ENCODE data around the gene CCDC88C.

CCDC88C gene

DNA sequence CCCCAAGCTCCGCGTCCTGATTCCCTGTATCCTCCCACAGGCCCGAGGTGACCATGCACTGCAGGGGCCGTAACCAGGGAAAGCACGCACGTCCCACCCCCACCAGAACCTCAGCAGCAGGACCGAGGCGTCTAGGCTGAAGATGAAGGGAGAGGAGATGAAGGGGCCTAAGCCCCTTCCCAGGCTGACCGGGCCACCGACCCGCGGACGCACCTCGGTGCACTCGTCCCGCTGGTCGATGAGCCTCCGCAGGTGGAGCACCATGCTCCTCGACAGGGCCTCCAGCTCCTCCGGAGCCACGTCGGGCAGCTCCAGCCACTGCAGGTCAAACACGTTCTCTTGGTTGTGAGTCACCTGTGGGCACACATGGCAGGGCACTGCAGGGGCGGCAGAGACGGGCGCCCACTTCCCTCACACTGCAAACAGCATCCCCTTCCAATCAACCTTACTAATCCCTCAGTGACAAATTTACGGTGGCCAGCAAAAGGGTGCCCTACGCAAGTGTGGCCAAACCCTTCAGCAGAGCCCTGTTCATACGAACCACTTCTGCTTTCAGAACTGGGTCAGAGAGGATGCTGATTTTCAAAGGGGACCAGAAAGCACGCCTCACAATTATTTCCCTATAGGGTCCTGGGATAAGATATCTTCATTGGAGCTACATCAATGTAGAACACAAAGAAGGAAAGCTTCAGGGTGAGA lies 77.8 kb downstream of the CCDC88C start:
- in situ Hi-C loops (cut with HindIII; ENCODE audit: low pct_ligation_motif_present, low pct_unique_long_range_greater_than_20kb, low sequenced_read_pairs), result no loop called here
- DNase-seq, result no peak

DNA sequence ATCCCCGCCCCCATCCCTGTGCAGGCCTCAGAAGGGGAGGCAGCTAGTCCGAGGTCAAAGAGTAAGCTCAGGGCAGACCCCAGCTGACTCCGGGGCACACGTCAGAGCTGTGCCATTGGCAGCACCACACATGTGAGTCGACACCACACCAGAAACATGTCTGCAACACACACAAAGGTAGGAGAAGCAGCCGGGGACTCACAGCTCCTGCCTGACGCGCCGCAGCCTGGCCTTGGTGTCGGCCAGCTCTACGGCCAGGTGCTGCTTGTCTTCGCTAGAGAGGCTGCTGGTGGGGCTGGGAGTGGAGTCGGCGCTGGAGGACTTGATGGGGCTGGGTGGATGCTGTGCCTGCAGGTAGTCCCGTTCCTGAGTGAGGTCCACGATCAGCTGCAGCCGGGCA lies 78.5 kb downstream of the CCDC88C start:
- in situ Hi-C loops (cut with HindIII; ENCODE audit: low pct_ligation_motif_present, low pct_unique_long_range_greater_than_20kb, low sequenced_read_pairs), result no loop called here
- no peak for DNase-seq

DNA sequence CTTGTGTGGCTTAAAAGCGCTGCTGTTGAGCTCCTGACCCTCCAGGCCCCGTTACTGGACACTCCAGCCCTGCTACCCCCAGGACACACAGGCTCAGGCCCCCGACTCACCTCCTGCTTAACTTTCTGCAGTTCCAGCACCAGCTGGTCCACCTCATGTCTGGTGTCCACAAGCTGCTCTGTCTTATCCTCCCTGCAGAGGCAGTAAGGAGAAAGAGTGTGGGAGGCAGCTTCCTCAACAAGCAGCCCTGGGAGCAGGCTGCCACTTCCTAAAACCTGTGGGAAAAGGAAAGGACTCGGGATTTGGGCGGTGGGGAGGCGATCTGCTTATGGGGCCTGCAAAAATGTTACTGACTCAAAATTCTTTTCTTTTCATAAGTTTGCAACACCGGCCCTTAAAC lies 79.2 kb downstream of the CCDC88C start:
- no peak for DNase-seq
- in situ Hi-C loops (cut with HindIII; ENCODE audit: low pct_ligation_motif_present, low pct_unique_long_range_greater_than_20kb, low sequenced_read_pairs), result no loop called here

DNA sequence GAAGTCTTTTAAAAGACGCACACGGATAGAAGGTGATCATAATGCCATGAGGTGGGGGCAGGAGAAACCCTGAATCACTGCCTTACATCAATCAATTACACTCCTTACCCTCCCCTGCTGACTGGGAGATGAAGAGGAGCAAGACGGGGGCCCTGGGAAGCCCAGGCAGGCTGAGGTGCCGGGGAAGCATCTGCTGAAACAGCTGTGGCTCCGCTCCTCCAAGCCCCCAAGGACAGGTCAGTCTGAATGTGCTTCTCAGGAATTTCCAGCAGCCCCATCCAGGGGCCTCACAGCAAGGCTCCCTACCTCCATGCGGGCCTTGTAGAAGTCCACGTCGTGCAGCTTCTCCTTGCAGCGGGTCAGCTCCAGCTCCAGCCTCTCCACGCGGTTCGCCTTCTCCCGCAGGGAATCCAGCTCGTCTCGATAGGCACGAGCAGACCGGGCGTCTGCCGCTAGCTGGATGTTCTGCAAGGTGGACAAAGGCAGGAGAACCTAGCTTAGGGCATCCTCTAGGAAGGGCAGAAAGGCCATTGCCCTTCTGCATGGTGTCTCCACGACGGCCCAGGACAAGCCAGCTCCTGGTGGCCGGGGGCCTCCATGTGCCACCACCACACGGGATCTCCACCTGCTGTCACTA lies 79.8 kb downstream of the CCDC88C start:
- in situ Hi-C loops (cut with HindIII; ENCODE audit: low pct_ligation_motif_present, low pct_unique_long_range_greater_than_20kb, low sequenced_read_pairs), result no loop called here

DNA sequence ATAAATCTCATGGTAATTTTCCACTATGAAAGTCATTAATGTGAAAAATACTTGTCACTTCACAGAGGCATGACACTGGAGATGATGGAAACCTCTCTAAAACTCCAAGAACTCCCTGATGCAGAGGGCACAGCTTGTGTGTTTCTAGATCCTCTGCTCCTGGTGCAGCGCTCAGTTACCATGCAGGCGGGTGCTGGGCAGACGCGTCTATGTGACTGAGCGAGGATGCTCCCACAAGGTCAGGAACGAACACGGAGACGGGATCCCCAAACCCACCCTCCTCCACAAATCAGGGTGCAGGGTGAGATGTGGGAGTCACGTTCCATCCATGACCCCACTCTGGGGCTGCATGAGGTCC lies 81.5 kb downstream of the CCDC88C start:
- DNase-seq, result no peak
- in situ Hi-C loops (cut with HindIII; ENCODE audit: low pct_ligation_motif_present, low pct_unique_long_range_greater_than_20kb, low sequenced_read_pairs), result no loop called here

More for the DNA sequence above, 79.8 kb downstream of the CCDC88C start:
- DNase-seq, result no peak

DNA sequence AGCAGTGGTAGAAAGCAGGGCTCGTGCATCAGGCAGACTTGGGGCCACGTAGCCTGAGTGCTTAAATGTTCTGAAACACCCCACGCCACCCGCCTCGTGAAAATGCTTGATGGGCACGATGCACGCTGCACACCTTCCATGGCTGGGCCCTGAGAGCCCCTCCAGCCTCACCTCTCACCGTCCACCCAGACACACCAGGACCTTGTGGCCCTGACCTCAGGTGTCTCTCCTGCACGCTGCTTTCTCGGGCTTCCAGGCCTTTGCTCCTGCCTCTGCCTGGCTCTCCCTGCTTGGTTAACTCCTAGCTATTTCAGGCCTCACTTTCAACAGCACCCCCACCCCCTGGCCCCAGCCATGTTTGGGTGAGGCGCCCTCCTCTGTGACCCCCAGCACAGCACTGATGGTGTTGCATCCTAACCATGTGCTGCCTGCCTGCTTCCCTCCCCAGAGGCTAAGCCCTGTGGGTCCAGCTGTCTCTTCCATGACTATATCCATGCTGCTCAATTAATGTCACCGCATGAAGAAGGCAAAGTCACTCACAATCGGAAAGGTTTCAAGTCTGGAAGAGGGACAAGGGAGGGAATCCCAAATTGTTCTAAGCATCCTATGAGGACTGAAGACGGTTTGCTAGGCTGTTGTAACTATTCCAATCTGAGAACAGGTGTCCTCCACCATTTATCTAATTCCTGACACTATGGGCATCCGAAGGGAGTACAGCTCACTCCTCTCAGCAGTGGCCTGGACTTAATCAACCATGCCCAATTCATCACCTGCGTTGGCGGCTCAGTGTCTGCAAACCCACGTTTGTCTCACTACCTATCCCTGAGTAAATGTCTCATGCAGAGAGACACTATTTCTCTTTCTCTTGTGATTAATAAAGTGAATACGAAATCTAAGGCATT lies 82.2 kb downstream of the CCDC88C start:
- no peak for DNase-seq
- in situ Hi-C loops (cut with HindIII; ENCODE audit: low pct_ligation_motif_present, low pct_unique_long_range_greater_than_20kb, low sequenced_read_pairs), result no loop called here

DNA sequence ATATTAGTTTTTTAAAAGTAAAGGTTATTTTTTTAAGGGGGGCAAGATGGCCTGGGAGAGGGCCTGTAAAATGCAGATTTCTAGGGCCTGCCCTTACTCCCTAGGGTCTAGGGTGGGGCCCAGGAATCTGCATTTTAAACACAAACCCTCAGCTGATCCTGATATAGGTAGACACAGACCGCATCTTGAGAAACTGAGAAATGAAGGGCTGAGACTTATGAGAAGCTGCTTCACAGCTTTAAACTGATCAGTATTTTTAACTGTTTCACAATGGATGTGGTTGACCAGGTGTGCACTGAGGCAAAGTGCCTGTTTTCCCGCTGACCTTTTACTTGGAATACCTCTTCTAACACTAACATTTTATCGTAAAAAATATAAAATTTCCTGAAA lies 84.0 kb downstream of the CCDC88C start:
- in situ Hi-C loops (cut with HindIII; ENCODE audit: low pct_ligation_motif_present, low pct_unique_long_range_greater_than_20kb, low sequenced_read_pairs), result no loop called here

DNA sequence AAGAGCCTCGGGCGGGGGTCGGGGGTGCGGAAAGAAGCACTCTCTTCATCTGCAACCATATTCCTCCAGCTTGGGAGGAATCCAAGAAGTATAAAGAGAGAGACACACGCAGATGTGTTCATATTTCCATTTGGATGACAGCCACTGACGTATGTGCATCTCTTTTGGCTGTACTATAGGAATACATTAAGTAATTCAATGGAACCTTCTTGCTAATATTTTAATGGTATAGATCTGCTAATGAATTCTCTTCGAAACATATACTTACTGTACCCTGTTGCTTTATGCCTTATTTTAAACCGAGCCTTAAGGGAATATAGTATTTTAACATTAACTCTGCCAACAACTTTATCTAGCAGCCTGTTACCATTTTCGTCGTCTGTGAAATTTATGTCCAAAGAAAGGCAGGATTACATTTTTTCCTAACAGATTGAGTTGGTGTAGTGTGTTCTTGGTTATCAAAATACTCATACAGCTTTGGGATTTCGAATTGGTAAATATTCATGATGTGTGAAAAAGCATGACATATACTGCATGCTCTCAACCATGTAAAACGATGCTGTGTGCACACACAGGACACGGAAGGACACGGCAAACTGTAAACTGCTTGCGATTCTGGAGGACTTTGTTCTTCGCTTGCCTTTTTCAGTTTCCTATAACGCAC lies 84.5 kb downstream of the CCDC88C start:
- in situ Hi-C loops (cut with HindIII; ENCODE audit: low pct_ligation_motif_present, low pct_unique_long_range_greater_than_20kb, low sequenced_read_pairs), result no loop called here
- DNase-seq, result no peak

More for the DNA sequence above, 84.0 kb downstream of the CCDC88C start:
- DNase-seq, result no peak

DNA sequence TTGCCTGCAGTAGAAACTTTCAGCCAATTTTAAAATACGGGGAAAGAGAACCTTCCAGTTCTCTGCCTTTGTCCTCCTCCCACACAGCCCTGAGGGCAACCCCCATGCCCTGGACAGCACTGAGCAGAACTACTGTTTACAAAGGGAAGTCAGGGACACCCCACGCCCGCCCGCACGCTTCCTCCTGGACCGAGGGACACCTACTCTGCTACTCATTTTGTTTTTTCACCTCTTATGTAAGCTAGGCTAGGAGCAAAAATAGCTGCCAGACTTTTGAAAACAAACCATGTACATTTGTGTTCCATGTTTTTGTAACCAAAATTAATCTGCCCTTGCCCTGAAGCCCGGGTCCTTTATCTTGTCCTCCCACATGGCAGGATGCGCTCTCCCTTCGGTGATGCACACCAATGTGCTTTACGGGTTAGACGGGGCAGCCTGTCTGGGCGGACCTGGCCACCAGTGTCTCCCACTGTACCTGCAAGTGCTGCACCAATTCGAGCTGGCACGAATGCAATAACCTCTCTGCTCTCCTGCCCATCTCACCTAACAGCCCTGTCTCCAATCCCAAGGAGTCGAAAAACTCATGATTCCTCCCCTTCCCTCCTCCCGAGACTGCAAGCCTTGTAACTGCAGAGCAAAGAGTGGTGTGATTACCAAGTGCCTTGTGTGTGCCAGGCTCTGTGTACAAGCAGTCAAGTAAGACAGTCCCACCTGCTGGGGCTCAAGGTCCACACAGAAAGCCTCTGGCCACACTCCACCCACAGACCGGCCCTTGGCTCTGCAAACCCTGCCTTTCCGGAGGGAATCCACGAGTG lies 85.2 kb downstream of the CCDC88C start:
- DNase-seq, result no peak
- in situ Hi-C loops (cut with HindIII; ENCODE audit: low pct_ligation_motif_present, low pct_unique_long_range_greater_than_20kb, low sequenced_read_pairs), result no loop called here

DNA sequence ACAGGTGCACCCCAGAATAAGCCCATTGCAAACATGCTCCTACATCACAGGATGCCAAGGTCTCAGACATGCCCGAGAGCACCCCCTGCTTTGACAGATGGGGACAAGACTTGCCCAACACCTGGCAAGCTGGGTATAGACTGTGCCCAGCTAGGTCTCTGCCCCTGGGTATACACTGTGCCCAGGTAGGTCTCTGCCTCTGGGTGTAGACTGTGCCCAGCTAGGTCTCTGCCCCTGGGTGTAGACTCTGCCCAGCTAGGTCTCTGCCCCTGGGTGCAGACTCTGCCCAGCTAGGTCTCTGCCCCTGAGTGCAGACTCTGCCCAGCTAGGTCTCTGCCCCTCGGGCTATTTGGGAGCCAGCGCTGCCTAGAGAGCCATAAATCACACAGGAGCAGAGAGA lies 85.9 kb downstream of the CCDC88C start:
- no peak for DNase-seq
- in situ Hi-C loops (cut with HindIII; ENCODE audit: low pct_ligation_motif_present, low pct_unique_long_range_greater_than_20kb, low sequenced_read_pairs), result no loop called here

DNA sequence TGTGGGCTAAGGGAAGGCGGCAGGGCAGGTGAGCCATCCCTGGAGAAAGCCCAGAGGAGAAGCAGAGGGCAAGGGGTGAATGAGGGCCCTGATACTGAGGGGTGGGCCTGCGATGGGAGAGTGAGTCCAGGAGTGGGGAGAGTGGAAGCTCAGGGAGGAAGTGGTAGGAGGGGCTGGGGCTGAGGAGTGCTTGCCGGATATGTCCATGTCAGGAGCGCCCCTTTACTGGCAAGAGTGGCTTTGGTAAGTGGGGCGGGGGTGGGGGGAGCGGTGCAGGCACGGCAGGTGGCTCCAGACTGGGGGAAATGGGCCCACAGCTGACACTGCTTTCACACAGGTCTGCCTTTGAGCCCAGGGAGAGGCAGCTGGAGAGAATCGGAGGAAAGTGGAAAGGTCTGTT lies 86.8 kb downstream of the CCDC88C start:
- no peak for DNase-seq
- in situ Hi-C loops (cut with HindIII; ENCODE audit: low pct_ligation_motif_present, low pct_unique_long_range_greater_than_20kb, low sequenced_read_pairs), result no loop called here

DNA sequence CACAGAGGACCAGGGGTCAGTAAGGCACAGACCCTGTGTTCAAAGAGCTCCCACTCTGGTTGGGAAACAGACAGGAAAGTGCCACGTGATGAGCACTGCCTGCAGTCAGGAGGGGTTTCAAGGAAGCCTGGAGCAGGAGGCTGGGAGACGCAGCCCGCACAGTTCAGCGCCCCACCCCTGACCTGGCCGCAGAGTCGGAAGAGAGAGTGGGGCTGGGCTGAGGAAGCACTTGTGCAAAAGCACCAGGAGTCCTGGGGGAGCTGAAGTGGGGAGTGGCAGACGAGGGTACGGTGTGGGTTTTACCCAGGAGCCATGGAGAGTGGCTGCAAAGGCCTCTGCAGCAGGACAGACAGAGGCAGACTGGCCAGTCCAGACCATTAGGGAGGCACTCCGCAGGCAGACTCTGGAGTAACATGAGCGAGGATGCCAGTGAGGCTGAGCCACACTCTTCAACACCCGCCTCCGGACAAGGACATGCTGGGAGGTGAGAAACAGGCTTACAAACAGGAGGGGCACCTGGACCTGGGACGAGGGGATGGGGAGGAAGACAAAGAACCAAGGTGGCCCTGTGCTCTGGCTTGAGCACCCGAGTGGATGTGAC lies 87.4 kb downstream of the CCDC88C start:
- DNase-seq, result no peak
- in situ Hi-C loops (cut with HindIII; ENCODE audit: low pct_ligation_motif_present, low pct_unique_long_range_greater_than_20kb, low sequenced_read_pairs), result no loop called here

DNA sequence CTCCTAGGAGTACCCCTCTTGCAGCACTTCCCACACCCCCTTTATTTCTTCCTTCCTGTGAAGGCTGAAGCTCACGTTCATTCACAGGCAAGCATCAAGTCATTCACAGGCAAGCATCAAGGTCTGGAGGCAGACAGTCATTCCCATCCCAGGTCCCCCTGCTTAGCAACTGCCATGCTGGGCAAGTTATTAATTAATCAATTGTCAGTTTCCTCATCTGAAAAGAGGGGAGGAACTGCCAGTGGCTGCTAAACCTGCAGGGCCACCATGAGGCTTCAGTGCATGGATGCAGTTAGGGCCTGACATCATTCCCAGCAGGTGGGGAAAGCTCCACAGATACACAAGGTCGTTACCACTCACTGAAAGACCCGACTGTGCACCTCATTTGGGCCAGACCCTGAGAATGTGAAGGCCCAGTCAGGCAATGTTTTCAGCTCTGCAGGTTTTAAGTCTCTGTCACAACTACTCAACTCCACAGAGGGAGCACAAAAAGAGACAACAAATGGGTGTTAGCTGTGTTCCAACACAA lies 88.1 kb downstream of the CCDC88C start:
- in situ Hi-C loops (cut with HindIII; ENCODE audit: low pct_ligation_motif_present, low pct_unique_long_range_greater_than_20kb, low sequenced_read_pairs), result no loop called here
- DNase-seq, result no peak

DNA sequence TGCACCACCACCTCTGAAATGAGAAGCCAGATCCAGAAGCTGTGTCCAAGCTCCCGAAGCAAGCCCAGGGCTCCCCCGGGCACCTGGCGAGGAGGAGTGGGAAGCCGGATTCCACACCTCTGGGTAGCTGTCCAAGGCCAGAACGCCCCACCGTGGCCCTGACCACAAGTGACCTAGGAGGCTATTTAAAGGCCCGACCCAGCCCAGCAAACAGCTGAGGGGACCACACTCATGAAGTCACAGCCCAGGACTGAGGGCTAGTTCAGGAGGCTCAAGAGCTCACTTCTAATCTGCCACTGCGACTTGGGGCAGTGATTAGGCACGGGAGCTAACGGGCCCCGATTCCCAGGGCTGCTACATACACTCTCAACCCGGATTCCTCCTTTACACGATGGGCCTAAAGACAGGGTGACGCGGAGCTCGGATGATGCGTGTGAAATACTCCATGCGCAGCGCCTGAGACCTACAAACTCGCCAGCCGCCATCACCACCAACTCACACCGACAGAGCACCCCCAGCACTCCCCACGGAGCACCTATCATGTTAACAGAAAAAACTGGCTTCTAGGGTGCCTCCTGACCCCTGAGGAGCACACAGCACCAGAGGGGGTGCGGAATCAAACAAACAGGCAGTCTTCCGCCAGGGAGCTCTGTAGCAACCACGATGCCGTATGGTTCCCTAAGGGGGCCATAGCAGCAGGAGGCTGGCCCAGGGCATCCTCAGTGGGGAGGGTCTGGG lies 89.1 kb downstream of the CCDC88C start:
- in situ Hi-C loops (cut with HindIII; ENCODE audit: low pct_ligation_motif_present, low pct_unique_long_range_greater_than_20kb, low sequenced_read_pairs), result no loop called here
- DNase-seq, result no peak

DNA sequence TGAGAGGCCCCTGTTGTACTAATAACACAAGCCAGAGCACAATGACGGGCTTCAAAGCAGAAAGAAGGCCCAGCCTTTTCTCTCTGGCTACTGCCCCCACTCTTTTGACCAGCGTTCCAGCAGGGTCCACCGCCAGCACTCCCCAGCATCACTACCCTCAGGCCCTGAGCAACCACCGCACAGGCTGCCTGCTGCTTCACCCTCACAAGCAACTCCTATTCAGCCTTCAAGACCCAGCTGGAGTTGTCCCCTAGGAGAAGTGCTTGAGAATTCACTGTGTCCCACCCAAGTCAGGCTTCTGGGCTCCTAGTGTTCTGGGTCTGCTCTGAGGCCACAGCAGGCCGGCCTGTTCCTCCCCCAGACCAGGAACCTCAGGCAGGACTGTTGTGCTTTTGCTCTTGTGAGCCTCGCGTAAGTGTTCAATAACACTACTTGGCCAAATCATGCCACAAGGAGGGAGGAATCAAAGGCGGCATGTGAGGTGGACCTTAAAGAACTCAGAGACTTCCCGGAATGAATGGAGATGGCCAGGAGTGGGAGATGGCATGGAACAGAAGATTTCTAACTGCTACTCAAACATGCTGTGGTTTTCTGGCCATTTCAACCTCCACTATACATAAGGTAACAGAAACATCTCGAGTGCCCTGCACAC lies 89.8 kb downstream of the CCDC88C start:
- in situ Hi-C loops (cut with HindIII; ENCODE audit: low pct_ligation_motif_present, low pct_unique_long_range_greater_than_20kb, low sequenced_read_pairs), result no loop called here
- DNase-seq, result no peak

DNA sequence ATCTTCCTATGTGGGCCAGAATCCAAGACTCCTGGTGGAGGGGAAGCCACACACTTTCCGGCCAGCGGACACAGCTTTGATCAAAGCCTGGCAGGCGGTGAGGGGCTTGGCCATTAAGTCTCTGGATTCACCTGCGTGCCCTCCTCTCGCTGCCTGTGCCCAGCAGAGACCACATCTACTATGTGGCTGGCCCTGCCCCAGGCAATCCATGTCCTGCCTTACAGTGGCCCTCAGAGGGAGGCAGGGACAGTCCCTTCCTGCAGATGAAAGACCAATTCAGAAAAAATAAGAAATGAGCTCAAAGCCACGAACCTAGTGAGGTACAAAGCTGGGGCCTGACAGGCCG lies 90.4 kb downstream of the CCDC88C start:
- no peak for DNase-seq
- in situ Hi-C loops (cut with HindIII; ENCODE audit: low pct_ligation_motif_present, low pct_unique_long_range_greater_than_20kb, low sequenced_read_pairs), result no loop called here

Data from ACHN (cell line).